ENCODE results near the gene VAX1. TPM values are rescaled to one million over a fixed set of nuclear protein-coding genes. Genes with fewer than 3 reads are reported as not detected.

VAX1 gene
- total RNA-seq, 1 experiment from 2014 or later: not detected

GRCh38 chr10:117160567-117160966 is 22.5 kb upstream of the VAX1 start:
- Mint-ChIP-seq H3K27ac (no peak overlapping the region), H3K4me1 (peaks cover 30 to 47% of the 10 kb centered on the region in 2 experiments), H3K36me3 (ENCODE audit: insufficient read depth in 1 of 3, low read depth in 3 of 3) (no peaks in the 10 kb centered on the region), H3K9me3 (peaks cover 0 to 21% of the 10 kb centered on the region in 2 experiments; a peak in 1 of 5 replicates), H3K4me3 (peak overlapping the region in 1 of 2 experiments; percentile 50; a peak in 2 of 5 replicates), H3K27me3 (ENCODE audit: low read depth) (peaks cover 99% of the 10 kb centered on the region)
- H4K91ac ChIP-seq (ENCODE audit: insufficient read length, low read depth, low read length): no peak overlapping the region
- peaks cover 81% of the 10 kb centered on the region for H3K27me3 ChIP-seq (ENCODE audit: insufficient read depth, low read length)
- TF ChIP-seq, protein P1, sequence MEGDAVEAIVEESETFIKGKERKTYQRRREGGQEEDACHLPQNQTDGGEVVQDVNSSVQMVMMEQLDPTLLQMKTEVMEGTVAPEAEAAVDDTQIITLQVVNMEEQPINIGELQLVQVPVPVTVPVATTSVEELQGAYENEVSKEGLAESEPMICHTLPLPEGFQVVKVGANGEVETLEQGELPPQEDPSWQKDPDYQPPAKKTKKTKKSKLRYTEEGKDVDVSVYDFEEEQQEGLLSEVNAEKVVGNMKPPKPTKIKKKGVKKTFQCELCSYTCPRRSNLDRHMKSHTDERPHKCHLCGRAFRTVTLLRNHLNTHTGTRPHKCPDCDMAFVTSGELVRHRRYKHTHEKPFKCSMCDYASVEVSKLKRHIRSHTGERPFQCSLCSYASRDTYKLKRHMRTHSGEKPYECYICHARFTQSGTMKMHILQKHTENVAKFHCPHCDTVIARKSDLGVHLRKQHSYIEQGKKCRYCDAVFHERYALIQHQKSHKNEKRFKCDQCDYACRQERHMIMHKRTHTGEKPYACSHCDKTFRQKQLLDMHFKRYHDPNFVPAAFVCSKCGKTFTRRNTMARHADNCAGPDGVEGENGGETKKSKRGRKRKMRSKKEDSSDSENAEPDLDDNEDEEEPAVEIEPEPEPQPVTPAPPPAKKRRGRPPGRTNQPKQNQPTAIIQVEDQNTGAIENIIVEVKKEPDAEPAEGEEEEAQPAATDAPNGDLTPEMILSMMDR (conservative IDR thresholded peaks at IDR 0.05): no peak
- no peak overlapping the region for H3K18ac ChIP-seq (ENCODE audit: insufficient read length, low read depth, low read length)
- H2AK5ac ChIP-seq (ENCODE audit: insufficient read length, low read length): no peak overlapping the region
- WGBS (ENCODE audit: extremely low coverage, insufficient read length, low lambda C conversion rate): no CpG with 5 or more reads among the region's 5 CpGs
- no peak overlapping the region for H2BK120ac ChIP-seq (ENCODE audit: low read depth, low read length, poor library complexity, severe bottlenecking)
- H3K9ac ChIP-seq (ENCODE audit: extremely low read depth, insufficient read length, low read length): no peak overlapping the region
- H3K14ac ChIP-seq (ENCODE audit: insufficient read depth, low read length): no peak overlapping the region
- no peaks in the 10 kb centered on the region for H4K20me1 ChIP-seq (ENCODE audit: control insufficient read depth, insufficient read depth, insufficient read length)
- no peak overlapping the region for H2BK12ac ChIP-seq (ENCODE audit: insufficient read length, low read depth, low read length)
- no peak overlapping the region for H3K56ac ChIP-seq (ENCODE audit: insufficient read length, low read depth, low read length)
- no peak overlapping the region for H2BK20ac ChIP-seq (ENCODE audit: low read depth, low read length, poor library complexity, severe bottlenecking)
- H3K9me3 ChIP-seq (ENCODE audit: control insufficient read depth, low read depth, low read length): no peaks in the 10 kb centered on the region
- H2BK15ac ChIP-seq (ENCODE audit: low read depth, low read length): no peak overlapping the region
- no peak overlapping the region for H2BK5ac ChIP-seq (ENCODE audit: insufficient read length, low read length)
- H3K23me2 ChIP-seq (ENCODE audit: insufficient read length, low read depth, low read length, poor library complexity, severe bottlenecking): peaks cover 7% of the 10 kb centered on the region
- H3K27ac ChIP-seq (ENCODE audit: insufficient read length, low read depth, low read length): no peak overlapping the region
- H3K79me2 ChIP-seq (ENCODE audit: insufficient read depth, low read length): no peaks in the 10 kb centered on the region
- DNase-seq: no peak
- no peak overlapping the region for H2AFZ ChIP-seq (ENCODE audit: low read length)
- no peak overlapping the region for H3K23ac ChIP-seq (ENCODE audit: insufficient read length, low read depth, low read length)
- no peak overlapping the region for H3T11ph ChIP-seq (ENCODE audit: low read length)
- H3K4me2 ChIP-seq (ENCODE audit: insufficient read depth, insufficient read length, low read length): peak overlapping the region; percentile 24
- no peak overlapping the region for H4K5ac ChIP-seq (ENCODE audit: insufficient read length, low read depth, low read length)
- H3K4ac ChIP-seq (ENCODE audit: low read depth, low read length): no peak overlapping the region
- no peak overlapping the region for H4K8ac ChIP-seq (replicated peaks; ENCODE audit: insufficient read length, low read depth, low read length)
- H3K79me1 ChIP-seq (ENCODE audit: insufficient read depth, low read depth, low read length, poor library complexity, severe bottlenecking): no peaks in the 10 kb centered on the region
- peaks cover 12% of the 10 kb centered on the region for H3K4me1 ChIP-seq (ENCODE audit: insufficient read depth, low read length)
